Measurements from ENCODE around the gene FLT3.

DNA sequence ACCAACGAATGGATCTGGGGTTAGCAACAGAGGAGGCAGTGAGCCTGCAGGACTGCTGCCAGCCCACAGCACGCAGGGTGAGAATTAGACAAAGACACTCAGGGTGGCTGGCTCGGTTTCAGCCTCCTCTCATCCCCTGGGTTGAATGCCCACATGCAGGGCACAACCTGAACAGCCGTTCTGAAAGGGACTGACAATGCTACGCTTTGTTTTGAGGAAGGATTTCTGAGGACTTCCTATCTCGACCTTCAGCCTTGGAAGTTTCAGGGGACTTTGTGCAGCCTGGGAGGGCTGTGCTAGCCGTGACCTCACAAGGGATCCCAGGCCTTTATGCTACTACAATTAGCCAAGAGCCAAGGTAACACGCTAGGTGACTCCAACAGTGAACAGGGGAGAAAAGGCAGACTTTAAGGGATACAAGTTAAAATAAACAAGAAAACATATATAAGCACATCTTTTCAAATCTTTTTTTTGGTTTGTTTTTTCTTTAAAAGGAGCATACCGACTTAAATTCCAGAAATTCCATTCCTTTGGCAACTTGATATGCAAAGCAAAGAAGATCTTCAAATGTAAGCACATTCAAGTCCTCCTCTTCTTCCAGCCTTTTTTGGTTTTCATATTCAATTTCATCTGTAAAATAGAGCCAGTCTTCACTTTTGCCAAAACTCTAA, 77.4 kb downstream of the FLT3 start:
- no peak for TF ChIP-seq POLR2AphosphoS5 (IDR thresholded peaks at IDR 0.05)
- TF ChIP-seq, protein P1, sequence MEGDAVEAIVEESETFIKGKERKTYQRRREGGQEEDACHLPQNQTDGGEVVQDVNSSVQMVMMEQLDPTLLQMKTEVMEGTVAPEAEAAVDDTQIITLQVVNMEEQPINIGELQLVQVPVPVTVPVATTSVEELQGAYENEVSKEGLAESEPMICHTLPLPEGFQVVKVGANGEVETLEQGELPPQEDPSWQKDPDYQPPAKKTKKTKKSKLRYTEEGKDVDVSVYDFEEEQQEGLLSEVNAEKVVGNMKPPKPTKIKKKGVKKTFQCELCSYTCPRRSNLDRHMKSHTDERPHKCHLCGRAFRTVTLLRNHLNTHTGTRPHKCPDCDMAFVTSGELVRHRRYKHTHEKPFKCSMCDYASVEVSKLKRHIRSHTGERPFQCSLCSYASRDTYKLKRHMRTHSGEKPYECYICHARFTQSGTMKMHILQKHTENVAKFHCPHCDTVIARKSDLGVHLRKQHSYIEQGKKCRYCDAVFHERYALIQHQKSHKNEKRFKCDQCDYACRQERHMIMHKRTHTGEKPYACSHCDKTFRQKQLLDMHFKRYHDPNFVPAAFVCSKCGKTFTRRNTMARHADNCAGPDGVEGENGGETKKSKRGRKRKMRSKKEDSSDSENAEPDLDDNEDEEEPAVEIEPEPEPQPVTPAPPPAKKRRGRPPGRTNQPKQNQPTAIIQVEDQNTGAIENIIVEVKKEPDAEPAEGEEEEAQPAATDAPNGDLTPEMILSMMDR (IDR thresholded peaks at IDR 0.05 in 8 of 11, conservative IDR thresholded peaks at IDR 0.05 in 3 of 11): no peak
- no peak for TF ChIP-seq POLR2A (IDR thresholded peaks at IDR 0.05)
